ENCODE measurements around the gene CDKN2D.

Gene CDKN2D

DNA sequence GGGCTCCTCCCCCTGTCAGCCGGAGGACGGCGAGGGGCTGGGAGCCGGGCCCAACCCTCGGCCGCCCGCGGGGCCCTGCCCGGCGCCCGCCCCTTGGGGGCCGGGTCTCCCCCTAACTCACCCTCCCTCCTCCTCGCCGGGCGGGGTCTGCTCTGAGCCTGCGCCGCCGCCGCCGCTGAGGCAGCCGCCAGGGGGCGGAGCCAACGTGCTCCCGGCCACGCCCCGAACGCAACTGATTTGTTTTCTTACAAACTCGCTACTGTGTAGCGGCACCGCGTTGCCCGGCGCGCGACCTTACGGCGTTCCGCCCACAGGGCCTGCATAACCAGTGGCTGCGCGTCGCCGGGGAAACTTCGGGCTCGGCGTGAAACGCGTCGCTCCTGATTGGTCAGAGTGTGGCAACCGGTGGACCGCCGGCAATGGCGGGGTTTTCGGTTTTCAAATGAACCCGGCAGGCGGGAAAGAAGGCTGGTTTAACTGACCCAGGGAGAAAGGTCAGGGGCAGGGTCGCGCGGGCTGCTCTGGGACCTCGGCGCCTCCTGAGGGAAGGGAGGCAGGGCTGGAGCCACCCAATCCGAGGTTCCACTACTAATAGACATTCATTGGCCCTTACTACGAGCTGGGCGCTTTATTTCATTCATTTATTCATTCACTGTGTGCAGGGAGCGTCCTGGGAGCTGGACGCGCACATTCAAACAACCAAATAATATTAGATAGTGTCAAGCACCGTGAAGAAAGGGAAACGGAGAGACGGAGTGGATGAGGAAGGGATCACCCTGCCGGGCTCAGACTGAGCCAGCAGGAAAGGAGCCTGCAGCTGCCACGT, at the start of gene CDKN2D:
Gene CDKN2D, minus strand, starts transcription at position 154 of the 826 bp plus-strand sequence. CDS start 326 bp downstream, outside the sequence.
- DNase-seq, result peak; percentile 100

DNA sequence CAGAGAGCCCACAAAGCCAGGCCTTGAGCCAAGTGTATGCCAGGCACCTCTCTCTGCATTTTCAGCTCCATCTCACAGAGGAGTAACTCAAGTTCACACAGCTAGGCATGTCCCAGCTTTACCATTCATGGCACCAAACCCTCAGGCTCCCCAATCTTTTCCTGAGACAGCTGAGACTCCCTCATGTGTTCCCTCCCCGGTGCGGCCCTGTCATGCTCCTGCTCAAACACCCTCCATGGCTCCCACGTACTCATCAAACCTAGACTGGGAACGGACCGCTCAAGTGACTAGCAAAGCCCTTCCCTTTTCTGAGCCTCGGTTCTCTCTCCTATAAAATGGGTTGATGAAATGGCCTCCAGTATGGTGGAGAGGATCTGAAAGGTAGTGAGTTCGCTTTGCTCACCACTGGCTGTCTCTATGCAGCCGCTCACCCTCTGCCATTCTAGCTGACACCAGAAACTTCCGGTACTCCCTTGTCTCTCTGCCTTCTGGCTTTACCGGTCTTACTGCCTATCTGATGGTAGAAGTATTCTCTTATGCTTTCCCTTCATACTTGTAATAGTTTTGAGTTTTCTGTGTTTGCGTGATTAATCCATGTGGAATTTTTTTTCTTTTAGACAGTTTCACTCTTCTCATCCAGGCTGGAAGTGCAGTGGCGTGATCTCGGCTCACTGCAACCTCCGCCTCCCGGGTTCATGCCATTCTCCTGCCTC, 48.8 kb upstream of the CDKN2D start:
- DNase-seq, result no peak

DNA sequence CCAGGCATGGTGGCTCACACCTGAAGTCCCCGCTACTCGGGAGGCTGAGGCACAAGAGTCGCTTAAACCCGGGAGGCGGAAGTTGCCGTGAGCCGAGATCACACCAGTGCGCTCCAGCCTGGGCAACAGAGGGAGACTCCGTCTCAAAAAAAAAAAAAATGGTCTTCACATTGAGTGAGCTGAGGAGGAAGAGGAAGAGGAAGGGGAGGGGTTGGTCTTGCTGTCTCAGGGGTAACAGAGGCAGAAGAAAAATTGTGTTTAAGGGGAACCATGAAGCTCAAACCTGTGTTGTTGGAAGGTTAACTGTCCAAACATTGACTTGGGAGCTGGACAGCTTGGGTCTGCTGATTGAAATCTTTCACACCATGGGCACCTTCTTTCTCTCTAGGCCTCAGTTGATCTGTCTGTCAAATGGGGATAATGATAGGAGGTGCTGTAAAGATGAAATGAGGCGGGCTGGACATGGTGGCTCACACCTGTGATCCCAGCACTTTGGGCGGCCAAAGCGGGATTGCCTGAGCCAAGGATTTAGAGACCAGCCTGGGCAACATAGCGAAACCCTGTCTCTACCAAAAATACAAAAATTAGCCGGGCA, 46.7 kb upstream of the CDKN2D start:
- DNase-seq, result no peak

DNA sequence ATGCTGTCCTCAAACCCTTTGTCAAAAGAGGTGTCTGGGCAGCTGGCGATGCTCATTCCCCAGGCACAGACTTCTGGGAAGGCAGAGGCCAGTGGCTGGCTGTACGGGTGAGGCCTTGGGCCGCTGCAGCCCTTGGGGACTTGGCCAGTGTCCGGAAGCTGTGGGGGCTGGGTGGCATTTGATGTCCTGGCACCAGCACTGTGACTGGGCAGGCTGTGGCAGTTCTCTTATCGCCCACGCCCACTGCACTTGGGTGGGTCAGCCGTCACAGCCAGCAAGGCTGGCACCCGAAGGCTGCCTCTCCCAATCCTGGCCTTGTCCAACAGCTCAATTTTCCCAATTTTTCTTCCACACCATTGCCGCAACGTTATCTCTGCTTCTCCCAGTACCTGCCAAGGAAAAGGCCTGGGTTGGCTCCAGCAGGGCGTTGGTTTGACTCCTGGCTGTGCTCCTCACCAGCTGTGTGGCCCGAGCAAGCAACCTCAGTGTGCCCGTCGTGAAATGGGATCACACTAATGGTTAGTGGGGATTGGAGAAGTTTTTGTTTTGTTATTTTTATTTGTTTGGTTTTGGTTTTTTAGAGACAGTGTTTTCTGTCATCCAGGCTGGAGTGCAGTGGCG, 43.8 kb upstream of the CDKN2D start:
- no peak for DNase-seq

- no peak for DNase-seq
Observed at GRCh38 chr19:10611907-10612306, 43.1 kb upstream of the CDKN2D start.

DNA sequence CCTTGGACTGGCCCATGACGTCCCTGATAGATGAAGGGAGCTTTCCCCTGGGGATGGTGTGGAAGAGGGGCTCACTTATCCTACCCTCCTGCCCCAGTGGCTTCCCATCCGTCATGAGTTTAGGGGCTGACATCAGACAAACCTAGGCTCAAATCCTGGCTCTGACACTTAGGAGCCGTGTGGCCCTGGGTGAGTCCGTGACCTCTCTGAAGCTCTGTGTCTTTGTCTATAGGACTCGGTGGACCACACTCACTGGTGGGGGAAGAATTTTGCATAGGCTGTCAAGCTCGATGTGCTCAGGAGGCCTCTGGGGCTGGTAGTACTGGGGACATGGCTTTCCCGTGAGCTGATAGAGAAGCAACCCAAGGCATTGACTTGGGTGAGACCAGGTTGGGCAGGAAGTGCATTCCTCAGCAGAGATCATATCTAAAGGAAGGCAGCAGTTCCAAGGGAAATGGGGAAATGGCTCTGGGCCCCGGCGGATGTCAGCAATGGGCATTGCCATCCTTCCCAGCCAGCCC, 35.7 kb upstream of the CDKN2D start:
- DNase-seq, result peak; percentile 8

DNA sequence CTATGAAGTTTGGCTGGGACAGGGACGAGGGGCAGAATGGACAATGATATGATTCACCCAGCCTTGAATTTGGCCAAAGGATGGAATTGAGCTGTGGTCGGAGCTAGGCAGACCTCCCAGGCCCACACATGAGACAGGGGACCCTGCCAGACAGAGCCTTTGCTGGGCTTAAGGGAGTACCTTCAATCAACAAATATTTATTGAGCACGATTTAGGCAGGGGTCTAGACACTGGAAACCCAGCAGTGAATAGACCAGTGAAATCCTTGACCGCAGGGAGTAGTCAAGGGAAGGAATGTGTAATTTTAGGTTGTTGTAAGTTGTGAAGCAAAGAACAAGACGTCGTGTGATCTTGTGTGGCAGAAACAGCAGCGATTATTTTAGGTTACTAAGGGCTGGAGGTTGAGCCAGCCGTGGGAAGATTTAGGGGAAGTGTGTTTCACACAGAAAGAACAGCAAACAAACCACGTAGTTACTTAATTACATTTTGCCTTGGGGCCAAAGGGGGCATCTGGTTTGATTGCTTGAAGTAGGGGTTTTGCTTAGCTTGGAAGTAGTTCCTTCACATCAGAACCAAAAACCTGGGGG, 35.2 kb upstream of the CDKN2D start:
- DNase-seq, result peak; percentile 34

GRCh38 chr19:10603084-10603872, 34.5 kb upstream of the CDKN2D start:
- DNase-seq, result peak; percentile 83

DNA sequence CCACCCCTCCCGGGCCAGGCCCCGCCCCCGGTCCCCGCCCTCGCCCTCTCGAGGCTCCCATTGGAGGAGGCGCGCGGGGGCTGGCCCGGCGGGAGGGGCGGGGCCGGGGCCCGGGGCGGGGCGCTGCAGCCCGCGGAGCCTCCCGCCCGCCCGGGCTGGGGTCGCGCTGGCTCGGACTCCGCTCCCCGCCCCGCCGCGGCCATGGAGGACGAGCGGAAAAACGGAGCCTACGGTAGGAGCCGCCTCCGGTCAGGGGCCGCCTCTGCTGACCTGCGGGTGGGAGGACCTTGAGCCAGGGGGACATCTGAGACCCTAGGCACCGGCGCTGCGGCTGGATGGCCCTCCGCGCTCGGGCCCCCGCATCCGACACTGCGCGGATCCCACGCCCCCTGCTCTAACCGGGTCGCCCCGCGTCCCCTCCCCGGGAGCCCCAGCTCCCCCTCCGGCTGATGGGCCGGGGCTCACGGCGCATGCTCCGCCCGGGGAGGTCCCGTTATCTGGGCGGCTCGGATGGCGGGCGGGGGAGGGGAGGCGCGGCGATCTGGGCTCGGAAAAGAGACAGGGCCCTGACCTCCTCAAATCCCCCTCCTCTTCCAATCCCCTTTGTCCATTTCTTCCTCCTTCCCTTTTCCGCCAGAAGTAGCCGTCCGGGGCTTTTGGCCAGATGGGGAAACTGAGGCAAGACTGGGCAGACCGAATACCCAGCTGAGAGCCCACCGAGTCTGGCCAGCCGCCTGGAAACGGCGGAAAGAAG, 33.7 kb upstream of the CDKN2D start:
- peak; percentile 90 for DNase-seq

DNA sequence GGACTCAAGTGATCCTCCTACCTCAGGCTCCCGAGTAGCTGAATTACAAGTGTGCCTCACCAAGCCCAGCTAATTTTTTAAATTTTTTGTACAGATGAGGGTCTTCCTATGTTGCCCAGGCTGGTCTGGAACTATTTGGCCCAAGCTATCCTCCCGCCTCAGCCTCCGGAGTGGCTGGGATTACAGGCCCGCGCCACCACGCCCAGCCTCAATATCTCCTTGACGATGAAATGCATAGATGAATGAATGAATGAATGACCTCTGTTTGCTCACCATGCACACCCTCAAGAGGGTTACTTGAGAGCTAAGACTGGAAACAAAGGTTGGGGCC, 33.2 kb upstream of the CDKN2D start:
- no peak for DNase-seq

DNA sequence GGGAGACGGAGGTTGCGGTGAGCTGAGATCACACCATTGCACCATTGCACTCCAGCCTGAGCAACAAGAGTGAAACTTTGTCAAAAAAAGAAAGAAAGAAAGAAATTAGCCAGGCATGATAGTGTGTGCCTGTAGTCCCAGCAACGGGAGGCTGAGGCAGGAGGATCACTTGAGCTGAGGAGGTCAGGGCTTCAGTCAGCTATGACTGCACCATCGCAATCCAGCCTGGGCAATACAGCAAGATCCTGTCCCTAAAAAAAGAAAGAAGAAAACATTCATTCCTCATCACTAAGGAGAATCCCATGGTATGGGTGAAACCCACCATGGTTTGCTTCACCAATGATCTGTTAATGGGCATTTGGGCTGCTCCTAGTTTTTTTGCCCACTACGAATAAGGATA, 31.4 kb upstream of the CDKN2D start:
- no peak for DNase-seq

DNA sequence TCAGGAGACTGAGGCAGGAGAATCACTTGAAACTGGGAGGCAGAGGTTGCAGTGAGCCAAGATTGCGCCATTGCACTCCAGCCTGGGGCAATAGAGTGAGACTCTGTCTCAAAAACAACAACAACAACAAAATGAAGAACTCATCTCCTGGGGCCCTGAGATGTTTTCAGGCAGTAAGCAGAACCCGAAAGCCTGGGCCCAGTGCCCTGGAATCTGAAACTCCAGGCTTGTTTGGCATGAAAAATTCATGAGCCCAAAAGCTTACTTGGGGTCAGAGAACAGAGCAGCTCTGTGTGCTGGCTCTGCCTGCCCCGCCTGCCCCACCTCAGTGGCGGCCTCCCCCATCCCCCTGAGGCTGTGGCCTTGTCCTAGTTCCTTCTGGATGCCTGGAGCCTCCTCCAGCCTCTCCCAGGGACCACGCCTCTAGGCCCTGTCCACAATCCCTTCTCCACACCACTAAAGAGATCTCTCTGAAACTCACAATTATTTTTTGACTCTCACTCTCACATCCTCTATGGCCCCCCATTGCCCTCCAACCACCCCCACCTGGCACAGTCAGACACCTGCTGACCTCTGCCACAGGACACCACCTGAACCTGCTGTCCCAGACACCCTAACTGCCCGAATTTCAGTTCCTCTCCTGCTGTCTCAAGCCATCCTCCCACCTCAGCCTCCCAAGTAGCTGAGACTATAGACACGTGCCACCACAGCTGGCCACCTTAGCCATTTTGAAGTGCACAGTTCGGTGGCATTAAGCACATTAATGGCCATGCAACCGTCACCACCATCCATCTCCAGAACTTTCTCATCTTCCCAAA, 25.2 kb upstream of the CDKN2D start:
- DNase-seq, result no peak

DNA sequence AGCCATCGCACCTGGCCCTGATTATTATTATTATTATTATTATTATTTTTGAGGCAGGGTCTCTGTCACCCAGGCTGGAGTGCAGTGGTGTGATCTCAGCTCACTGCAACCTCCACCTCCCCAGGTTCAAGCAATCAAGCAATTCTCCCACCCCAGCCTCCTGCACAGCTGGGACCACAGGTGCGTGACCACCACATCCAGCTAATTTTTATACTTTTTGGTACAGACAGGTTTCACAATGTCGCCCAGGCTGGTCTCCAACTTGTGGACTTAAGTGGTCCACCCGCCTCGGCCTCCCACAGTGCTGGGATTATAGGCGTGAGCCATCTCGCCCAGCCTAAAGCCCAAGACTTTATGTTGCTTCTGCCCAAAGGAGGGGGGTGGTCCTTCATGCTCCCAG, 24.4 kb upstream of the CDKN2D start:
- DNase-seq, result no peak

DNA sequence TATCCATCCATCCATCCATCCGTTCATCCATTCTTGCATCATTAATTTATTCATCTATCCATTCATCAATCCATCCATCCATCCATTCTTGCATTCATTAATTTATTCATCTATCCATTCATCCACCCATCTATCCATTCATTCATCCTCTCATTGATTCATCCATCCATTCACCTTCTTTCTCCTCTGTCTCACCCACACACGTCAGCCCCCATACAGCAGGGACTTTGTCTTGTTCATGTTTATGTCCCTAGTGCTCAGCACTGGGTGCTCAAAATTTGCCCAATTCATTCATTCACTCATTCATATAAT, 19.0 kb upstream of the CDKN2D start:
- no peak for DNase-seq

DNA sequence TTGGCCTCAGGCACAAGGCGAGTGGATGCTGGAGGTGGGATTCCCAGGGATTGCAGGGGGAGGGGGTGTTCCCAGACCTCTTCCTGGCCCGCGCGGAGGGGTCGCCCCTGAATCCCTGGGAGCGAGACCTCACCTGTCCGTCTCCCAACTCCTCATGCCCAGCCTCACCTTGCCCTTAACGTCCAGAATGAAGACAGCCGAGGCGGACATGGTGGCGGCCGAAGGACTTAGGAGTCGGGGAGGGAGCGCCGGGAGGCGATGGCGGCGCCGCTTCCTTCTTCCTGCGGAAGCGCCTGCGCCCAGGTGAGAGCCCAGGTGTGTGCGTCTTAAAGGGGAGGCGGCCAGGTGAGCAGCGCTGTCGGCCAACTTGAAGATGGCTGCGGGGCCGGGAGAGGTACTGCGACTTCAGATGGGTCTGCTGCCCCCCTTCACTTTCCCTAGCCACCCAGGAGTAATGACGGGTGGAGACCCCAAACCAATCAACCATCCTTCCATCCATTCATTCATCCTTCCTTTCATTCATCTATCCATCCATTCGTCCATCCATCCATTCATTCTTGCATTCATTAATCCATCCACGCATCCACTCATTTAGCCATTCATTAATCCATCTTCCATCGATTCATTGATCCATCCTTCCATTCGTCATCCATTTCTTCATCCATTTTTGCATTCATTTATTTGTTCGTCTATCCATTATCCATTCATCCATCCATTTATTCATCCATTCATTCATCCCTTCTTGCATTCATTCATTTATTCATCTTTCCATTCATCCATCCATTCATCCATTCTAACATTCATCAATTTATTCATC, 18.5 kb upstream of the CDKN2D start, which contains the start of gene AP1M2:
Gene AP1M2, minus strand, starts transcription at position 291 of the 817 bp plus-strand sequence. Its CDS starts 81 bp downstream, at position 210.
- no peak for DNase-seq

DNA sequence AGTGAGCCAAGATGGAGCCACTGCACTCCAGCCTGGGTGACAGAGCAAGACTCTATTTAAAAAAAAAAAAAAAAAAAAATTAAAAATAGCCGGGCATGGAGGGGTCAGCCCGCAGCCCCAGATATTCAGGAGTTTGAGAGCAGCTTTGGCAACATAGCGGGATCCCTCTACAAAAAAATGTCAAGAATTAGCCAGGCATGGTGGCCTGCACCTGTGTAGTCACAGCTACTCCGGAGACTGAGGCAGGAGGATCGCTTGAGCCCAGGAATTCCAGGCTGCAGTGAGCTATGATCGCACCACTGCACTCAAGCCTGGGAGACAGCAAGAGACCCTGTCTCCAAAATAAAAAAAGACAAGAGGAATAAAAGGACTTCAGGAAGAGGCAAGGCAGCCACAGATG, 17.6 kb upstream of the CDKN2D start:
- DNase-seq, result no peak

- DNase-seq, result no peak
Observed at GRCh38 chr19:10583036-10583776, 14.4 kb upstream of the CDKN2D start.

DNA sequence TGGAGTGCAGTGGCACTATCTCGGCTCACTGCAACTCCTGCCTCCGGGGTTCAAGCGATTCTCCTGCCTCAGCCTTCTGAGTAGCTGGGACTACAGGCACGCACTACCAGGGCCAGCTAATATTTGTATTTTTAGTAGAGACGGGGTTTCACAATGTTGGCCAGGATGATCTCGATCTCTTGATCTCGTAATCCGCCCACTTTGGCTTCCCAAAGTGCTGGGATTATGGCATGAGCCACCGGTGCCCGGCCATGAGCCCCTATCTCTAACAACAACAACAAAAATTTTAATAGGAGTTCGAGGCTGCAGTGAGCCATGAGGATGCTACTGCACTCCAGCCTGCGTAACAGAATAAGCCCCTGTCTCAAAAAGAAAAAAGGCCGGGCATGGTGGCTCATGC, 13.3 kb upstream of the CDKN2D start:
- DNase-seq, result no peak
